SH-SY5Y (cell line): Measurements from ENCODE around the gene KRT84.

ENCODE experiments used
- GATA2 ChIP-seq: IDR thresholded peaks from 2 replicates; pipeline ENCODE4 v1.6.1; 2011; ENCODE audit warnings: mild to moderate bottlenecking, low read depth, low read length
- GATA3 ChIP-seq: IDR thresholded peaks from 2 replicates; pipeline ENCODE4 v1.6.1; 2011; ENCODE audit warnings: low read depth, mild to moderate bottlenecking, low read length, moderate library complexity

GRCh38 chr12:52327830-52328500, 57.5 kb downstream of the KRT84 start:
- TF ChIP-seq GATA3 = no peak
- TF ChIP-seq GATA2 = no peak
